ENCODE results near the gene SPDYE2B.
"Not testable (repeated sequence)": the region's sequence is repeated elsewhere in the genome, so short reads cannot be mapped to it uniquely, and the experiment has no call there.

SPDYE2B gene

DNA sequence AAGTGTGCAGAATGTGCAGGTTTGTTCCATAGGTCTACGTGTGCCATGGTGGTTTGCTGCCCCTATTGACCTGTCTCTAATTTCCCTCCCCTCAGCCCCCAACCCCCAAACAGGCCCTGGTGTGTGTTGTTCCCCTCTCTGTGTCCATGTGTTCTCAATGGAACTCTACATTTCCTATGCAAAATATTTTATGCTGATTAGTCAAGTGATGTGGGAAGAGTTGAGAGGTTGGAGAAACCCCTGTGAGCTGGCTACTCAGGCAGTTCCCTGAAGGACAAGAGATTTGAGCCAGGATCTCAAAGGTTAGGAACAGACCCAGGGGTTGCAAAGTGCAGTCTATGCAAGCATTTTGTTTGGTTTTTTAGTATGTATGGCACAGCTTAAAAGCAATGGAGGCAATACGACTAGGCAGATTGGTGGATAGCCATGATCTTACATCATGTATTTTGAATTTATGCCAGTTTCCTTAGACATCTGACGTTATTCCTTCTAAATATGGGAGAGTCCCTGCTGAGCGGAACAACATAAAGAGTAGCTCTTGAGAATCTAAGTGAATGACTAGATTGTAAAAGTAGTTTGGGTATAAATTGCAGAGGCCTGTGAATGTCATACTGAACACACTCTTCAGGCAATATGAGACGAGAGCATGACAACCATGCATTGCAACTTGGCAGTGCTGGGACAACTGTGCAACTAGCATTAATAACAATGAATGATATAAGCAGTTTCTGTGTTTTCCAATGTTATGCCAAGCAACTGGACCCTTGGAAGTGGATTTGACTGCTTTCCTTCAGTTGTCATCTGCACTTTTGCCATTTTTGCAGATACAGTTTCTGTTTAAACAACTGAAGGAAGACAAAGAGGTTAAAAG is 47.8 kb downstream of the SPDYE2B start:
- not testable (repeated sequence) for DNase-seq (ENCODE audit: extremely low read depth, low read depth)

GRCh38 chr7:102698962-102699750 is 49.0 kb downstream of the SPDYE2B start:
- not testable (repeated sequence) for DNase-seq (ENCODE audit: extremely low read depth, low read depth)
